Keratinocyte (primary cell): ENCODE measurements around the gene ZNF695. TPM values are rescaled to one million over a fixed set of nuclear protein-coding genes. Genes with fewer than 3 reads are reported as not detected.

Source experiments
- DNase-seq: peaks from one replicate; pipeline ENCODE4 v3.0.0-alpha.2; 2011; ENCODE audit warnings: low read depth, missing footprints, low spot score
- FAIRE-seq: peaks from 2 replicates; lab custom pipeline; 2011; peaks lifted over from hg19 to GRCh38; lab: Jason Lieb, UNC
- H2AFZ ChIP-seq: 2 replicates; pipeline ENCODE4 v1.6.0; 2012; ENCODE audit warnings: low read length, control low read depth, inconsistent platforms; ENCODE audit not compliant: control insufficient read depth
- H3K27ac ChIP-seq: 2 replicates; pipeline ENCODE4 v1.5.1; 2011; ENCODE audit warnings: low read length; ENCODE audit not compliant: control insufficient read depth, insufficient read depth
- H3K27me3 ChIP-seq: 3 replicates; pipeline ENCODE4 v1.6.0; 2011; ENCODE audit warnings: low read length; ENCODE audit not compliant: control insufficient read depth, insufficient read depth; ENCODE audit errors: extremely low read depth
- H3K36me3 ChIP-seq, 2 experiments: 2 replicates in 1 of 2; 3 replicates in 1 of 2; pipeline ENCODE4 v1.5.1; 2011; ENCODE audit warnings: low read length in 2 of 2, mild to moderate bottlenecking in 1 of 2; ENCODE audit not compliant: control insufficient read depth in 2 of 2, insufficient read depth in 2 of 2; ENCODE audit errors: extremely low read depth in 1 of 2
- H3K4me1 ChIP-seq: 3 replicates; pipeline ENCODE4 v1.5.1; 2011; ENCODE audit warnings: low read length; ENCODE audit not compliant: control insufficient read depth, insufficient read depth; ENCODE audit errors: extremely low read depth
- H3K4me2 ChIP-seq: 3 replicates; pipeline ENCODE4 v1.6.0; 2011; ENCODE audit warnings: low read depth, low read length; ENCODE audit not compliant: control insufficient read depth, insufficient read depth; ENCODE audit errors: extremely low read depth
- H3K4me3 ChIP-seq, 3 experiments: fragments of 200-600 bp in 1 of 3; sonication (generic) in 1 of 3; 2 replicates in 2 of 3; 3 replicates in 1 of 3; pipeline ENCODE4 v1.5.1; 2011 to 2016; ENCODE audit warnings: low read length in 3 of 3, mild to moderate bottlenecking in 3 of 3, control low read depth in 2 of 3, inconsistent platforms in 1 of 3, low read depth in 1 of 3, mixed read lengths in 1 of 3, mixed run types in 1 of 3, moderate library complexity in 1 of 3; ENCODE audit not compliant: control insufficient read depth in 2 of 3, insufficient read depth in 2 of 3; ENCODE audit errors: extremely low read depth in 1 of 3
- H3K79me2 ChIP-seq: 2 replicates; pipeline ENCODE4 v1.6.0; 2012; ENCODE audit warnings: low read length; ENCODE audit not compliant: control insufficient read depth, insufficient read depth
- H3K9ac ChIP-seq: 3 replicates; pipeline ENCODE4 v1.6.0; 2011; ENCODE audit warnings: low read length; ENCODE audit not compliant: control insufficient read depth, insufficient read depth; ENCODE audit errors: extremely low read depth
- H3K9me1 ChIP-seq: 3 replicates; pipeline ENCODE4 v1.6.0; 2011; ENCODE audit warnings: low read length; ENCODE audit not compliant: control insufficient read depth, insufficient read depth; ENCODE audit errors: extremely low read depth
- H3K9me3 ChIP-seq: 2 replicates; pipeline ENCODE4 v1.5.1; 2012; ENCODE audit warnings: low read depth, low read length; ENCODE audit not compliant: control insufficient read depth
- H4K20me1 ChIP-seq: 3 replicates; pipeline ENCODE4 v1.6.0; 2011; ENCODE audit warnings: low read length; ENCODE audit not compliant: control insufficient read depth, insufficient read depth; ENCODE audit errors: extremely low read depth
- CTCF ChIP-seq, 3 experiments: IDR thresholded peaks in 1 of 3; conservative IDR thresholded peaks in 1 of 3; optimal IDR thresholded peaks in 1 of 3; 2 replicates in 2 of 3; 3 replicates in 1 of 3; pipeline versions ENCODE3 to v1.5.1; 2011; ENCODE audit warnings: low read length in 3 of 3, mild to moderate bottlenecking in 3 of 3, moderate library complexity in 2 of 3, control low read depth in 1 of 3, inconsistent platforms in 1 of 3; ENCODE audit not compliant: insufficient read depth in 2 of 3; ENCODE audit errors: extremely low read depth in 1 of 3
- EZH2 ChIP-seq: IDR thresholded peaks from one replicate; pipeline ENCODE4 v1.6.1; 2012; ENCODE audit warnings: inconsistent platforms, mild to moderate bottlenecking, low read length, moderate library complexity
- dilution Hi-C: fragments of 300-500 bp; cut with MboI; formaldehyde crosslinking; loops from one replicate; pipeline ENCODE4 v1.7.0; 2020; ENCODE audit warnings: low sequenced_read_pairs; ENCODE audit not compliant: extremely low pct_ligation_motif_present
- polyA plus RNA-seq, 5 experiments: library from polyadenylated mRNA; depleted of rRNA in 3 of 5; stranded (reverse) in 3 of 5; stranded (forward) in 1 of 5; unstranded in 1 of 5; fragments of >200 nt; gene quantifications; 1 replicate in 1 of 5; 2 replicates in 3 of 5; 3 replicates in 1 of 5; pipeline versions ENCODE4 v1.2.1 to v1.2.3, GENCODE V29; 2011 to 2012; ENCODE audit warnings: missing spikeins in 2 of 5, low read depth in 1 of 5, low replicate concordance in 1 of 5

Gene ZNF695
- polyA plus RNA-seq, 1 donor (not counting 4 experiments of a cell fraction or from before 2014, with no cell fraction given): 0.89 TPM

DNA sequence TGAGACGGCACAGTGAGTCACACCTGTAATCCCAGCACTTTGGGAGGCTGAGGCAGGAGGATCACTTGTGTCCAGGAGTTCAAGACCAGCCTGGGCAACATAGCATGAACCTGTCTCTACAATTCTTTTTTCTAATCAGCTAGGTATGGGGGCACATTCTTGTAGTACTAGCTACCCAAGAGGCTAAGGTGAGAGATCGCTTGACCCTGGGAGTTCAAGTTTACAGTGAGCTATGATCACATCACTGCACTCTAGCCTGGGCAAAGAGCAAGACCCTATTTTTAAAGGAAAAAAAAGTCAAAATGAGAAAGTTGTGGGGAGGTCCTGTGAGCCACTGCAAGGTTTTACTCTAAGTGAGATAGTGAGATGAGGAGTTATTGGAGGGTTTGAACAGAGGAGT lies 41.4 kb downstream of the ZNF695 start:
- Histone ChIP-seq H2AFZ (no peak overlapping the region), H3K9me1 (no peaks in the 10 kb centered on the region), H3K9me3 (no peaks in the 10 kb centered on the region), H4K20me1 (no peaks in the 10 kb centered on the region), H3K9ac (no peak overlapping the region), H3K36me3 (no peaks in the 10 kb centered on the region), H3K79me2 (no peaks in the 10 kb centered on the region), H3K27ac (no peak overlapping the region), H3K4me3 (no peak overlapping the region), H3K27me3 (no peaks in the 10 kb centered on the region), H3K4me1 (no peaks in the 10 kb centered on the region), H3K4me2 (no peak overlapping the region)
- DNase-seq (no peak), FAIRE-seq (no peak)
- TF ChIP-seq EZH2 (no peak), CTCF (optimal IDR thresholded peaks at IDR 0.05 in 1 of 3, IDR thresholded peaks at IDR 0.05 in 1 of 3, conservative IDR thresholded peaks at IDR 0.05 in 1 of 3; ENCODE audit: extremely low read depth in 1 of 3, insufficient read depth in 2 of 3, low read length in 3 of 3) (no peak)
- dilution Hi-C loops: no loop called here

DNA sequence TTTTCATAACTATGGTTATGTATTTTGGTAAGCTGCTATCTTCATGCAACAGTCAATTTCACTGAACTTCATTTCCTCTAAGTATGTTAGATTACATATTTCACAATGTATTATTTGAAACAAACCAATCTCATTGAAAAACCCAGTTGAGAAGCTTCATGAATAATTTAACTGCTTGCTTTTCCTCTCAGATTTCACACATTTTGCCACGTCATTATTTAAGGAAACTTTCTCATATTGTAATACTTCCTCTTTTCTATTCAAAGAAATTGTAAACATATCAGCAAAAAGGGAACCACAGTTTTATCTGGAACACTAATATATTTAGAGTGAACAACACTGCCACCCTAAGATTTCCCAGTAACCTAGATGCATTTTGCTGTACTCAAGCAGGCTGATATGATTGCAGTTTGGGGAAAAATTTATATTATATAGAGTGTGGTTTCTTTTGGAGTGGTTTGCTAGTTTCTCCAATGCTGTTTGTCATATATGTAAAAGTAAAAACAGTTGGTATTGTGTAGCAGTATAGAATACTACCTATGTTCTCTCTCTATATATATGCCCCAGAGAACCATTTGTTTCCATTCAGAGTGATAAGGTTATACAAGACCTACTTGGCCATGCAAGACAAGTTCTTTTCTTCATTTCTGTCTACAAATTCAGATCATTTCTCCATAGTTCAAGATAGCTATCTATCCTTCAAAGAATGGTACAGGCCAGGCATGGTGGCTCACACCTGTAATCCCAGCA lies 47.7 kb downstream of the ZNF695 start:
- H3K4me3 ChIP-seq: no peak overlapping the region
- no peaks in the 10 kb centered on the region for H4K20me1 ChIP-seq
- H3K36me3 ChIP-seq: no peaks in the 10 kb centered on the region
- H3K9ac ChIP-seq: no peak overlapping the region
- no peaks in the 10 kb centered on the region for H3K9me1 ChIP-seq
- FAIRE-seq (no peak), DNase-seq (no peak)
- no peak overlapping the region for H3K27ac ChIP-seq
- dilution Hi-C loops: no loop called here
- TF ChIP-seq CTCF (optimal IDR thresholded peaks at IDR 0.05 in 1 of 3, IDR thresholded peaks at IDR 0.05 in 1 of 3, conservative IDR thresholded peaks at IDR 0.05 in 1 of 3; ENCODE audit: extremely low read depth in 1 of 3, insufficient read depth in 2 of 3, low read length in 3 of 3) (no peak), EZH2 (no peak)
- H3K4me1 ChIP-seq: no peaks in the 10 kb centered on the region
- no peak overlapping the region for H2AFZ ChIP-seq
- H3K9me3 ChIP-seq: no peaks in the 10 kb centered on the region
- no peak overlapping the region for H3K4me2 ChIP-seq
- H3K79me2 ChIP-seq: no peaks in the 10 kb centered on the region
- no peaks in the 10 kb centered on the region for H3K27me3 ChIP-seq
